ENCODE measurements around the gene GDPD5.
A peak's percentile ranks its signal among the peaks of the same experiment; 100 is the strongest.

GDPD5 gene, protein sequence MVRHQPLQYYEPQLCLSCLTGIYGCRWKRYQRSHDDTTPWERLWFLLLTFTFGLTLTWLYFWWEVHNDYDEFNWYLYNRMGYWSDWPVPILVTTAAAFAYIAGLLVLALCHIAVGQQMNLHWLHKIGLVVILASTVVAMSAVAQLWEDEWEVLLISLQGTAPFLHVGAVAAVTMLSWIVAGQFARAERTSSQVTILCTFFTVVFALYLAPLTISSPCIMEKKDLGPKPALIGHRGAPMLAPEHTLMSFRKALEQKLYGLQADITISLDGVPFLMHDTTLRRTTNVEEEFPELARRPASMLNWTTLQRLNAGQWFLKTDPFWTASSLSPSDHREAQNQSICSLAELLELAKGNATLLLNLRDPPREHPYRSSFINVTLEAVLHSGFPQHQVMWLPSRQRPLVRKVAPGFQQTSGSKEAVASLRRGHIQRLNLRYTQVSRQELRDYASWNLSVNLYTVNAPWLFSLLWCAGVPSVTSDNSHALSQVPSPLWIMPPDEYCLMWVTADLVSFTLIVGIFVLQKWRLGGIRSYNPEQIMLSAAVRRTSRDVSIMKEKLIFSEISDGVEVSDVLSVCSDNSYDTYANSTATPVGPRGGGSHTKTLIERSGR

DNA sequence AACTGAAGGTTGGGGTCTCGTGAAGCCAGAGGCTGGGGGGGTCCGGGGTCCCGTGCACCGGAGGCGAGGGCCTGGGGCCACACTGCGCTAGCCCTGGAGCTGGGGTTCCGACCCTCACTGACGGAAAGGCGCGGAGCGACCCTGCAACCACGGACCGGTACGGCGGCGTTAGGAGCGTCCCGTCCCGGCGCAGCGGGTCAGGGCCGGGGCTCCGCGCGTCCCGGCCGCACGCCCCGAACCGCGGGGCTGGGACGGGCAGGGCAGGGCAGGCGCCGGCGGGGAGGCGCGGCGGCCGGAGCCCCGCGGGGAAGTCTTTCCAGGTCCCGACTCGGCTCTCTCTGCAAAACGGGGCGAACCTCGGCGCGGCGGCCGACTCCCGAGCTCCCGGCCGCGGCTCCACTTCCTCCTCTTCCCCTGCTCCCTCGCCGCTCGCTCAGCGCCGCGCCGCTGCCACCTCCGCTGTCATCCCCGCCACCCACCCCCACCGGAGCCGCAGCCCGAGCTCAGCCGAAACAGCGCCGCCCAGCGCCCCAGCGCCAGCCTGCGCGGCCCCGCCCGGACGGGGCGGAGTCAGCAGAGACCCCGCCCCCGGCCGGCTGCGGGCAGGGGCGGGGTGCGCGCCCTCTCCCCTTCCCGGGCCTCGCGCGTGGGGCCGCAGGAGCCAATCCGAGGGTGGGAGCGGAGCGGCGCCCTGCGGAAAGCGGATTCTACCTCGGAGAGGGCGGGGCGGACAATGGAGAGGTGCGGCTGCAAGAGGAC is at the start of gene GDPD5:
Gene GDPD5 (minus strand): TSS at position 509 of the 759 bp plus-strand sequence. CDS start 48,206 bp downstream, outside the sequence.
- DNase-seq (ENCODE audit: low read depth in 2 of 2, low spot score in 1 of 2), result peak; percentile 43 to 65

DNA sequence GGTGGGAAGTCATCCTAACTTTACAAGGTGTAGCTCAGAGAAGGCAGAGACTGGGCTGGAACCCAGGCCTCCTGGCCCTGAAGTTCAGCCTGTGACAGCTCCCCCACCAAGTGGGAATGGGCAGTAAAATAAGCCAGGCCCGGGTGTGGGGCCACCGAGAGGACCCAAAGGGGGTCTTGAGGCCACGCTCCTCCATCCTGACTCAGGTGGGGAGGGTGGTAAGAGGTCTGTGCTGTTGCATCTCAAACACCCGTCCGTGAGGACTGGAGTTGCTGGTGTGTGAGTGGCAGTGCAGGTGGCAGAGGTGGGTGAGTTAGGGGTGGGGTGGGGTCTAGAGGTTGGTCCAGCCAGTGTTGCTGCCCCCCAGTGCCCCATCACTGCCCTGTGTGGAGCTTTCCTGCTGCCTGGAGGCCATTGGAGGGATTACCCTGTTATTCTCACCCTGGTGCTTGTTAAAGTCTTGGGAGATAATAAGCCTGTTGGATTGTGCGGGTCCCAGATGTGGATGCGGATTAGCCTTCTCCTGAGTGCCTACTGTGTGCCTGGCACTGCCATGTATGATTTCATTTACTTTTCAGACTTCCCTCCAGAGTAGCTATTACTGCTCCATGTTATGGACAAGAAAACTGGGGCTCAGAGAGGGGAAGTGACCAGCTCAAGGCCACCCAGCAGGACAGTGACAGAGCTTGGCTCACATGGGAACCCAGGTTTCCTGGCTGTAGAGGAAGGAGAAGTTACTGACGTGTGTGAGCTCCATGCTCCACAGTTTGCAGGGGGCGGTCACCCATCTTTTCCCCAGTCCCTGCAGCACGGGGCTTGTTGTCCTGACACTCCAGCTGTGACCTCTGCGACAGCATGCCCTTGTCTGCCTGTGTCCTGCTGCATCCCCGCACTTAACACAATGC is 49.2 kb upstream of the GDPD5 start:
- DNase-seq (ENCODE audit: low read depth in 2 of 2, low spot score in 1 of 2), result no peak

DNA sequence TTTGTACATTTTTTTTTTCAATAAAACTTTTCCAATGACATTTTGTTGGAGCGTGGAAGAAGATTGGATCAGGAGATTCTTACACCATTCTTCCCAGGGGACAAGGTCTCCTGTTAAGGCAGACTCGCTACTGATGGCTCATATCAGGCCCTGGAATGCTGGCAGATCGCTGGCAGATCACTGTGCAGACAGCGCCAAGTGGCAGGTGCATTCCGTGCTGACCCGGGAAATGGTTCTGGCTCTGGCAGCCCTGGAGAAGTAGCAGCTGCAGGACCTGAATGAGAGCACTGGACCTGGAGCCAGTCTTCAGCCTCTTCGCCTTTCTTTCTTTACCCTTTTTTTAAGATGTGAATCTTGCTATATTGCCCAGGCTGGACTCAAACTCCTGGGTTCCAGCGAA is 47.0 kb upstream of the GDPD5 start:
- DNase-seq (ENCODE audit: low read depth in 2 of 2, low spot score in 1 of 2), result no peak

DNA sequence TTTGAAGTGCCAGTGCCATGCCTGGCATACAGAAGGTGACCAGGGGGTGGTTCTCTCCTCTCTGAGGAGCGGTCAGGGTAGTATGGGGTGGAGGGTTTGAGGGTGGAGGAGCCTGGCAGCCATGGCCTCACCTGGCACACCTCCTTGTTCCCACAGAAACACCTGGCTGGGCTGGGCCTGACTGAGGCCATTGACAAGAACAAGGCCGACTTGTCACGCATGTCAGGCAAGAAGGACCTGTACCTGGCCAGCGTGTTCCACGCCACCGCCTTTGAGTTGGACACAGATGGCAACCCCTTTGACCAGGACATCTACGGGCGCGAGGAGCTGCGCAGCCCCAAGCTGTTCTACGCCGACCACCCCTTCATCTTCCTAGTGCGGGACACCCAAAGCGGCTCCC is 45.9 kb upstream of the GDPD5 start:
- DNase-seq (ENCODE audit: low read depth in 2 of 2, low spot score in 1 of 2), result no peak

DNA sequence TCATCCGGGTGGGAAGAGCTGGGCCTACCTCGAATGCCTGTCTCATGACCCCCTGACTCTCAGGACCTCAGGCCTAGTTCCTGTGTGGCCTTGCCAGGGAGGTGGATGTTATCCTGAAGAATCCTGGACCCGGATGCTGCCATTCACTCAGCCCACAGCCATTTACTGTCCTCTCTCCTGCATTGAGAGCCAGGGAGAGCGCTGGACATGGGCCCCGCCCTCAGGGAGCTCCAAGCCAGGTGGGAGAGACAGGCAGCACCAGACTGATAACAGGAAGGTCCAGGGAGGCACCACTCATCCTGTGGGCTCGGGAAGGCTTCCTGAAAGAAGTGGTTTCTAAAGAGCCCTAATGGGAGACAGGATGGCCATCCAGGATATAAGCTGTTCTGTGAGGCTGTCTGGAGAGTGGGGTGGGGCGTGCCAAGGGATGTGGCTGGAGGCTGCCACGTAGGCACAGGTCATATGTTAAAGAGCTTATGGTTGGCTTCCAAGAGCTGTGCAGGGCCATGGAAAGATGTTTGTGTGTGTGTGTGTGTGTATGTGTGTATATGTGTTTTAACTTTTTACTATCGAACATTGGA is 44.9 kb upstream of the GDPD5 start:
- no peak for DNase-seq (ENCODE audit: low read depth in 2 of 2, low spot score in 1 of 2)

DNA sequence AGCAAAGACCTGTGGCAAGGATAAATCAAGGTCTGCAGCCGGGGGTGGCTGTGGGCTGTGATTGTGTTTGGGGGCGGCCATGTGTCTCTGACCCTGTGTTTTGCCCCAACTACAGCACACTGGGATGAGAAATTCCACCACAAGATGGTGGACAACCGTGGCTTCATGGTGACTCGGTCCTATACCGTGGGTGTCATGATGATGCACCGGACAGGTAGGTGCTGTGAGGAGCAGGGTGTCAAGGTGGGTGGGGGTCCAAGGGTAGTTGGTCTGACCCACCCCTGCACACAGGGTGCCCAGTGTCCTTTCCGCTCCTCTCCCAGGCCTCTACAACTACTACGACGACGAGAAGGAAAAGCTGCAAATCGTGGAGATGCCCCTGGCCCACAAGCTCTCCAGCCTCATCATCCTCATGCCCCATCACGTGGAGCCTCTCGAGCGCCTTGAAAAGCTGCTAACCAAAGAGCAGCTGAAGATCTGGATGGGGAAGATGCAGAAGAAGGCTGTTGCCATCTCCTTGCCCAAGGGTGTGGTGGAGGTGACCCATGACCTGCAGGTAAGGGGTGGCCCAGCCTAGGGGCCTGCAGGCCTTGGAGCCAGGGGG is 43.0 kb upstream of the GDPD5 start:
- no peak for DNase-seq (ENCODE audit: low read depth in 2 of 2, low spot score in 1 of 2)

DNA sequence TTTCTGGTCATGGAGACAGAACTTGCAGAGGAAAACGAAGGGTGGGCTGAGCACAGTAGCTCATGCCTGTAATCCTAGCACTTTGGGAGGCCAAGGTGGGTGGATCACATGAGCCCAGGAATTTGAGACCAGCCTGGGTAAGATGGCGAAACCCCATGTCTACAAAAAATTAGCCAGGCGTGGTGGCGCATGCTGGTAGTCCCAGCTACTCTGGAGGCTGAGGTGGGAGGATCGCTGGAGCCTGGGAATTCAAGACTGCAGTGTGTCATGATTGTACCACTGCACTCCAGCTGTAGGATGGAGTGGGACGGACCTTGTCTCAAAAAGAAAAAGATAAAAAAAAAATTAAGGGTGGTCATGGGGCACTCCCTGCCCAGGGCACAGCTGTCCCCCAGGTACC is 42.2 kb upstream of the GDPD5 start:
- DNase-seq (ENCODE audit: low read depth in 2 of 2, low spot score in 1 of 2), result no peak

DNA sequence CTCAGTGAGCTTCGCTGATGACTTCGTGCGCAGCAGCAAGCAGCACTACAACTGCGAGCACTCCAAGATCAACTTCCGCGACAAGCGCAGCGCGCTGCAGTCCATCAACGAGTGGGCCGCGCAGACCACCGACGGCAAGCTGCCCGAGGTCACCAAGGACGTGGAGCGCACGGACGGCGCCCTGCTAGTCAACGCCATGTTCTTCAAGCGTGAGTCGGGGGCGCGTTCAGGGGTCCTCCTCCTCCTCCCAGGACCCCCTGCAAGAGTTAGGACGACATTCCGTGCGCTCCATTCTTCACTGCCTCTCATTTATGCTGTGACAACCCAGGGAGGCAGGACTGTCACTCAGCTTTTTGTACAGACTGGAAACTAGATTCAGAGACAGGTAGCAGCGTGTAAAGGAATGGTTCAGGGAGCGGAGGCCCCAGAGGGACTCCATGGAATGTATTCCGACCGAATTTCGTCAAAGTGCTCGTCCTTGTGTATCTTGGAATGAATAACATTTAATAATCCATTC is 41.1 kb upstream of the GDPD5 start:
- DNase-seq (ENCODE audit: low read depth in 2 of 2, low spot score in 1 of 2), result no peak

DNA sequence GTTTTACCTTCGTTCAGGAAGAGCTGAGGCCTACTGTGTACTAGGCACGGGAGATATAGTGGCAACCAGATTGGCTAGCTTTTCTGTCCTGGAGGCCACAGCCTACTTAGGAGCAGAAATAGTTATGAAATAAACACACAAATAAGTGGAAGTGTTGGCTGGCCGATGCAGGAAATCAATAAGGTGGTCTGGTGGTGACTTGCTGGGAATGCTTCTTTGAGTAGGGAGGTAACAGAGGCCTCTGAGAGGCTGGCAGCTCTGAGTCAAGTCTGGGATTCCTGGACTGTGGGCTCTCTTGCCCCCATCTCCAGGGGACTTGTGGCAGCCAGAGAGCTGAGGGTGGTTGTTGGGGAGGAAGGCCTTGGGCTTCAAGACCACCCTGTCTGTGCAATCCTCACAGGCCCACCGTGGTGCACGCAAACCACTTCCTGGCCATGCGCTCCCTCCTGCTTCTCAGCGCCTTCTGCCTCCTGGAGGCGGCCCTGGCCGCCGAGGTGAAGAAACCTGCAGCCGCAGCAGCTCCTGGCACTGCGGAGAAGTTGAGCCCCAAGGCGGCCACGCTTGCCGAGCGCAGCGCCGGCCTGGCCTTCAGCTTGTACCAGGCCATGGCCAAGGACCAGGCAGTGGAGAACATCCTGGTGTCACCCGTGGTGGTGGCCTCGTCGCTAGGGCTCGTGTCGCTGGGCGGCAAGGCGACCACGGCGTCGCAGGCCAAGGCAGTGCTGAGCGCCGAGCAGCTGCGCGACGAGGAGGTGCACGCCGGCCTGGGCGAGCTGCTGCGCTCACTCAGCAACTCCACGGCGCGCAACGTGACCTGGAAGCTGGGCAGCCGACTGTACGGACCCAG is 40.4 kb upstream of the GDPD5 start:
- DNase-seq (ENCODE audit: low read depth in 2 of 2, low spot score in 1 of 2), result no peak

DNA sequence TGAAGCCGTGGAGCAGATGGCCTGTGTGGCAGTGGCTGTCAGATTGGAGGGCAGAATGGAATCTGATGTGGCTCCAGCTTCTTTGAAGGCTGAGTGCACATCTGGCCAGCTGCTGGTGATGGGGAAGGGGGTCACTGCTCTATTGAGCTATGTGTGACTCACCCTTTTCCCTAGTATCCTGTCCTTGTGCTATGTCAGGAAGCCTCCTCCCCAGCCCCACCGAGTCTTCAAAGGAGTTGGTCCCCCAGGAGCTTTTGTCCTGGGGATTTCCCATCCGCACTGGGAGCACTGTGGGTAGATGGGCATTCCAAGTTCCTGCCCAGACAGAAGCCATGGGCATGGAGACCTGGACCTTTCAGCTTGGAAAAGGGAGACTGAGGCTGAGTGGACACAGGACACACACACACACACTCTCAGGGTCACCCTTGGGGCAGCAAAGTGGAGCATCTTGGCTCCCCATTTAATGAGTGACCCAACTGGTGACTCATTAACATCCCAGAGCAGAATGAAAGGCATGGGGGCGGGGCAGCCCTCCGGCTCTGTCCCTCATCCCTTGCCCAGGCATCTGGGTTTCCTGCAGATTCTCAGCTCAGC is 39.6 kb upstream of the GDPD5 start:
- DNase-seq (ENCODE audit: low read depth in 2 of 2, low spot score in 1 of 2), result no peak

DNA sequence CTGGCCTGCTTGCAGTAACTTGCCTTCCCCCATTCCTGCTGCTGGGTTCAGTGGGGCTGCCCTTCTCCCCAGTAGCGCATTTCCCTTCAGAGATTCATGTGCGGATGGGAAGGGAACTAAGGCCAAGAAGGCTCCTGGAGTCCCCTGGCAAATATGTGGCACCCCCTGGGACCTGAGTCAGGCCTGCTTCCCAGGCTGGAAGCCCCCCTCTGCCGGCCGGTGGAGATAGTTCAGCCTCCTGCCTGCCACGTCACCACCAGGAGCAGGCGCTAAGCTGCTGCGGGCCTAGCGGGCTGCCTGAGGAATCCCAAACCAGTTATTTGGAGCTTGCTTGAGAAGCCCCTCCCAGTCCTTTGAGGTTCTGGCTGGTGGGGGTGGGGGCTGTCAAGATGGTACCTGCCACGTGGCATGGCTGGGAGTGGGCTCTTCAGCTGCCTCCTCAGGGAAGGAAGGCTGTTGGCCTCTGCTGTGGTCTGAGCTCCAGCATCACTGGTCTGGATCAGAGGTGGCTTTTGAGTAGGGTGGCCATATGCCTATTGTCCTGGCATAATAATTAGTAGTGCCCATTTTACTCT is 38.3 kb upstream of the GDPD5 start:
- no peak for DNase-seq (ENCODE audit: low read depth in 2 of 2, low spot score in 1 of 2)

DNA sequence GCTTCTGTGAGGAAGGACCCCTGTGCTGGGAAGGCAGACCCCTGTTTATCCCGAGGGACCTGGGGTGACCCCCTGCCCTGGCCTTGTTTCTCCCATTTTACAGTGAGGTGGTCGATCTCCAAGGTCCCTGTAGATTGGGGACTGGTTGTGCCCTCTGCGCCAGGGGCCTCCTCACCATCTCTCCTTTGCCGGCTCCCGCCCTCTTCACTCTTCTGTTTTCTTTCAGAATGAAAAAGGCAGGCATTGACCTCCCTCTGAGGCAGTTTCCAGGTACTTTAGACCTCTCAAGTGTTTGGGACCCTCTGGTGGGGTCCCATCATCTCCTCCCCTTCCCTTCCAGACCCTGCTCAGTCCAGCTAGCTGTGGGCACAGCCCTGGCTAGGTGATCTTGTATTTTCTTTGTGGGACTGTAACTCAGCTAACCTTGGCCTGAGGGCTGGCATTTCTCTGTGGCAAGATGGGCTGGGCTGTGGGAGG is 37.8 kb upstream of the GDPD5 start:
- no peak for DNase-seq (ENCODE audit: low read depth in 2 of 2, low spot score in 1 of 2)

DNA sequence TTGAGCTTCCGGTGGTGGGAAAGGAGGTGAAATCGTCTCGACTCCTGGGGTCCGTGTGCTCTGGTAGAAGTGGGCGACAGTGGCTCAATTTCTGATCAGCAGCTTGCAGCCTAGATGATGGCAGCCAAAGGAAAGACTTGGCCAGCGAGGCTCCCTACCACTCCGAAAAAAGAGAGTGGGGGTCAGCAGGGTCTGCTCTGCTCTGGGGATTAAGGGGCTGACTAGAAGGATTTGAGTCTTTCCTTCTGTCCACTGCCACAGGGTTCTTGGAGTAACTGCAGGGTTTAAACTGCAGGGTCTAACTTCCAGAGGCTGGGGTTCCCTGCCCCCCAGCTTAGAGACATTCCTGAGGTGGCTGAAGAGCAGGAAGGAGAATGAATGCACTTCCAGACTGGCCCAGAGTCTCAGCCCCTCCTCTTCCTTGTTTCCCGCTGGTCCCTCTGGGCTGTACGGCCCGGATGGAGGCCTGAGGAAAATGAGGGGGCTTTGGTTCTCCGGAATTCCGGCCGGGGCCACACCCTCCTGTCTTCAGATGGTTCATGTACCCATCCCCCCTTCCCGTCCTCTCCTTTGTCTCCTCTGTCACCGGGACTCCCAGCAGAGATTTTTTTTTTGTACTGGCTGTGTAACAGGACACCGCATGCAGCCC is 37.2 kb upstream of the GDPD5 start:
- DNase-seq (ENCODE audit: low read depth in 2 of 2, low spot score in 1 of 2), result no peak

DNA sequence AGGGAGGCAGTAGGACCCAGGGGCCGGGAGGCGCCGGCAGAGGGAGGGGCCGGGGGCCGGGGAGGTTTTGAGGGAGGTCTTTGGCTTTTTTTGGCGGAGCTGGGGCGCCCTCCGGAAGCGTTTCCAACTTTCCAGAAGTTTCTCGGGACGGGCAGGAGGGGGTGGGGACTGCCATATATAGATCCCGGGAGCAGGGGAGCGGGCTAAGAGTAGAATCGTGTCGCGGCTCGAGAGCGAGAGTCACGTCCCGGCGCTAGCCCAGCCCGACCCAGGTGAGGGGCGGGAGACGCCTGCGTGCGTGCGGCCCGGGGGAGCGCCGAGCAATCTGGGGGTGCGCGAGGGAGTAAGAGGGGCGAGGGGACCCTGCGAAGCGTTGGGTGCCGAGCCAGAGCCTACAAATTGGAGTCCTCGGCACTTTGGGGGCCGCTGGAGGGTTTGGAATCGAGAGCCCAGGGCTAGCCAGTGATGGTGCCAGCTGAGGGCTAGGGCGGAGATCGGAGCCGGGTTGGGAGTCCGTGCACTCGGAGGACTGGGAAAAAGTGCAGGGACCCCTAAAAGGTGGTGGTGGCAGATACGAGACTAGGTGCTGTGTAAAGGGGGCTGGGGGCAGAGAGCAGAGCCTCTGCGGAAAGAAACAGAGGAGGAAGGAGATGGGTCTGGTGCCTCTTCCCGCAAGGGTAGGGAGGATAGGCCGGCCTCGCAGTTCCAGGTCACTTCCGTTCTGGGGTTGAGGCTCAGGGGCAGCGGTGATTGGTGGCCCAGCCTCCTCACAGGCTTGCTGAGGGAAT is 36.5 kb upstream of the GDPD5 start, which contains the start of gene SERPINH1:
Gene SERPINH1 (plus strand): TSS at position 206 of the 788 bp plus-strand sequence. CDS start 4,097 bp downstream, outside the sequence.
- peak; percentile 10 to 26 for DNase-seq (ENCODE audit: low read depth in 2 of 2, low spot score in 1 of 2)

DNA sequence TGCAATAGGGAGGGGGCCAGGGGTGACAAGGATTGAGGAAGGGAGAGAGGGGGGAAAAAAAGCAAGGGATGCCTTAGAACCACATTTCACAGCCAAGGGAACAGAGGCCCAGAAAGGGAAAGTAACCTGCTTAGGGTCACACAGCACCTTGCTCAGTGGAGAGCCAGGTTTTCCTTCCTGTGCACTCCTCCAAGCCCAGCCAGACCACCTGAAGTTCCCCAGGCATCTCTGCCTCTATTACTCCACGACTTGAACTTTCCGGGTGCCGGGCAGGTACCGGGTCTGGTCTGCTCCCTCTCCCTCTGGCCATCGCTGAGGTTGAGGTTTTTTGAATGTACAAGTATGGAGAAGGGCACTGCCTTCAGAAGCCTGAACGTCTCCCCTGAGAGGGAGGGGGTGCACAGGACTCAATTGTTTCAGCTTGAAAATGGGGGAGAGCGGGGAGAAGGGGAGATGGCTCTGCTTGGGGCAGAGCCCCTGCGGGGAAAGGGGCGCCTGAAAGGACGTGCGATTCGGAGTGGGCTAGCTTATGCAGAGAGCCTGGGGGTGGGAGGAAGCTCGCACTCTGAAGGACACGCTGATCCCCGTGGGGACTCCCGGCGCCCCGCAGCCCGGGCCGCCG is 35.8 kb upstream of the GDPD5 start:
- DNase-seq (ENCODE audit: low read depth in 2 of 2, low spot score in 1 of 2), result no peak

DNA sequence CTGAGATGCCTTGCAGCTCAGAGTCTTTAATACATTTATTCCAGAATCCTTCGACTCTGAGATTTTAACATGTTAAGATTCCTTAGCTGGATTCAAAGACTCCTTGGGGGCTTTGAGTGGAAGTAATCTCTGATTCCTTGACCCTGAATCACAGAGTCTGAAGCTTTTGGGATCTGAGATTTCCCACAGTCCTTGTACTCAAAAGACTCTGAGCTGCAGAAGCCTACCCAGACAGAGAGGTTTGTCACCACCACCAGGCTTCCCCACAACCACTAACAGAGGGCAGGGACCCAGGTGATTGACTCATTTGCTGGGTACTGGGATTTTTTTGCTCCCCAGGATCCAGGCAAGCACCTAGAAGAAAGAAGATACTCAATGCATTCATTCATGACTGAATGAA is 34.9 kb upstream of the GDPD5 start:
- no peak for DNase-seq (ENCODE audit: low read depth in 2 of 2, low spot score in 1 of 2)

Data from stimulated activated CD8-positive, alpha-beta memory T cell treated with anti-CD3 and anti-CD28 coated beads, Interleukin-4, amount 100 ng/mL, for 4 hours (primary cell).